HG02970 (cell line): ENCODE measurements around the gene BCCIP.

ENCODE experiments used
- ATAC-seq: cut with Tn5 transposase; IDR thresholded peaks from one replicate; pipeline ENCODE4 v1.9.1; 2021; ENCODE audit warnings: mild to moderate bottlenecking, moderate library complexity, moderate number of reproducible peaks; ENCODE audit not compliant: unreplicated experiment, low FRiP score

Gene BCCIP

DNA sequence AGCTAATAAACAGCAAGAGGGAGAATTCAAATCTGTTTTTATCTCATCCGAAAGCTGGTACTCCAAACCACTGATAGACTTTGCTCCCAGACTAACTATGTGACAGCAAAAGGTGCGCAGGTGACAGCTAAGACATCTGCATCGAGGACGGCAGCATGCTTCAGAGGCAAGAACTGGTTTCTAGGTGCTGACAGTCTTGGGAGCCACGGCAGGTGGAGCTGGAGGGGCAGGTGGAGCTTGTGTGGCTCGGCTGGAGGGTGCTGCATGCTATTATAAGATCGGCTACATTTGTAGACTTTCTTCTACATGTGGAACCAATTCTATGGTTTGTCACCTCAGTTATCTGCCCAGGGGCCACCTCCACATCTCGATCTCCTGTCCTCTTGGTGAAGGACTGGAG, 25.9 kb upstream of the BCCIP start:
- ATAC-seq: no peak

DNA sequence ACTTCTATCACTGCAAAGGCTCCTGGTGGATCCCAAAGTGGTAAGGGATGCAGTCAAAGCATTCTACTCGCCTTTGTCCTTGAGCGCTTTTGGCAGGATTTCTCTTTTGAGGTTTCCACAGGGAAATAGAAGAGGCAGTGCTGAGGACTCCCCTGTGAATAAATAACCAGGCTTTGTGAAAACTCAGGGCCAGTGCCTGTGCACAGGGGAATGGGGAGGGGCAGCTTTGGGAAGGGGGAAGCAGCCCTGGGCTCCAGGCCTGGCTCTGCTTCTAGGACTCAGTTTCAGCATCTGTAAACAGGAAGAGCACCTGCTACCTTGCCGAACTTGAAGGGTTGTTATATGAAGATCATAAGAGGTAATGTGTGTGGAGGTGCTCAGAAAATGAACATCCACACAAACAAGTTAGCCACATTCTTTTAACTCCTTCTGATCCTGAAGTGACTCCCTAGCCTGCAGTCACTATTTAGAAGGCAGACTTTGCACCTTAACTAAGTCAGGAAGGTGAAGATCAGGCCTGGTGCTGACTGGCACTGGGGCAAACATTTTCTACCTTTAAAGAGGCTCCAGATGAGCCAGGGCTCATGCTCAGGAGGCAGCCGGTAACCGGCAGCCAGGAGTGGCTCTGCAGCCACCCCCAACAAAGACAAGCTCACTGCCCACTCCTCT, 25.2 kb upstream of the BCCIP start:
- no peak for ATAC-seq

DNA sequence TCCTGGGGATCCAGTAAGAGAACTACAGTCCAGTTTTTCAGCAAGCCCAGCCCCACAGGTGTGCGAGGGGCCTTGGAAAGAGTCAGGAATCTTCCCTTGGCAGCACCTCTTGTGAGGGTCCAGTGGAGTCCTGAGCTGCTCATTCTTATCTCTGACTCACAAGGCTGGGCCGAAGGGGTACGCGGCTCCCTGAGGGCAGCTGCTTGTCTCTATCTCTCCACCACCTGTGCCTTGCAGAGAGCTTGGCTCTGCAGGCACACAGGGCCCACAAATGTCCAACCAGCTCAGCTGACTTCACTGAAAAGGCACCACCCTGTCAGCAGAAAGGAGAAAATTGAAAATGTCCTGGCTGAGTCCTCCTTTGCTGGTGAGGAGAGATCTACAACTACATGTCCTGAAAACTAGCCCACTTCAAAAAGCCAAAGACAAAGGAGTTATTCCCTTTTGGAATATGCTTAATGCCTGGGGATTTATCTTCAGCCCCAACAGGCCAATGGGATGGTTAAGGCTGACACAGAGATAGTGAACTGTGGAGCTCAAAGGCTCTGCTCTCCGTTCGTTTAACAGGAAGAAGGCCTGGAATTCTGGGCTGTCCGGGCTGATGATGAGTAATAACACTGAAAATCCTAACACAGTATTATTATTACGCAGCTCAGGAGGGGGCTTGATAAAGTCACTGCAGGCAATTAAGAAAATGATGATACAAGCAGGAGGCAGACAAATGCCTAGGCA, 23.7 kb upstream of the BCCIP start:
- no peak for ATAC-seq

DNA sequence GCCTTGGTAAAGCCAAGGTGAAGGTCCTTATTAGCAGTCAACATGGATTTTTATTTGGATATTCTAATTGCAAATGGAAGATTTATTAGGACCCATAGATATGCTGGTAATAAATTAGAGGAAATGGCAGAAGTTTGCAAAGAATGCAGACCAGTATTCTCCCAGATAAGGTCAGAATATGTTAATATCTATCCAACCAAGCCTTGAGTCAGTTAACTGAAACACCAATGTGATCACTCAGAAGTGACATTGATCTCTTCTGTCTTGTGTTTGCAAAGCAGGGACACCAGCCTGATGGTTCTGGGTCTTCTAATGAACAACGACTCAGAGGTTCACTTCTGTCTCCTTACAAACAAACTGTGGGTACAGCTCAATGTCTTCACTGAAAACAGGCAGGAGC, 21.8 kb upstream of the BCCIP start:
- ATAC-seq: no peak

GRCh38 chr10:125802131-125802530, 21.2 kb upstream of the BCCIP start:
- ATAC-seq: no peak

DNA sequence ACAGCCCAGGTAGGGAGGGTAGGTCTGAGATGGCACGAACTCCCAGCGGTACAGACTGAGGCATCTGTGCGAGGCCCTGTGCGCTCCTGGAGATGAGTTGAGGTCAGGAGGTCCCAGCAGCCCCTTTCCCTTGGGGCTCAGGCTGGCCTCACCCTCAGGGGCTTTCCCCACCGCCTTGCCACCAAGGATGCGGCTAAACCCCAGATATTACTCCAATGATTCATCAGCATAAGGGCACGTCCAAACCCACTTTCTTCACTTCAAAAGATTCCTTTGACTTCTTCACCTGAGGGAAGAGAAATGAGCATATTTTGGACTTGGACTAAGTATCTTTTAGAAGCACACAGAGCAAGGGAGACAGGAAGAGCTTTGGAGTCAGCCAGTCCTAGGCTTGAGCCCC, 20.6 kb upstream of the BCCIP start:
- ATAC-seq: no peak

DNA sequence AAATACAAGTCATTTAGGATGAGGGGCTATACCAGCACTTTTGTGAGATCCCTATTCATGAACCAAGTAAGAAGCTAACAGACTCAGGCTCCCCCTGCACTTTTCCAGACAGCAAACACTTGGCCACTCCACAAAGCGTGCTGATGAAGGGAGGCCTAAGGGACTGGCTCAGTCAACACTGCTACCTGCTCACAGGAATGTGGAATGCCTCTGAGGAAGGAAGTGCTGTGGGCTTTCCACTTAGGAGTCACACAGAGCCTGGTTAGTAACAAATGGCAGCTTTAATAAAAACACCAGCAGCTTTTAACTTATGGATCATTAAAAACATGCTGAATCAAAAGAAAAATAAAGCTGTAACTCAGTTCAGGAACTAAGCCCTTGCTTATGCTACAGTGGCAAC, 15.3 kb upstream of the BCCIP start:
- ATAC-seq: no peak

GRCh38 chr10:125811251-125811650, 12.1 kb upstream of the BCCIP start:
- ATAC-seq: no peak

- ATAC-seq: no peak
These were observed 11.1 kb upstream of the BCCIP start for GRCh38 chr10:125812128-125812750.

- no peak for ATAC-seq
These were observed 7.6 kb upstream of the BCCIP start for GRCh38 chr10:125815764-125816163.

DNA sequence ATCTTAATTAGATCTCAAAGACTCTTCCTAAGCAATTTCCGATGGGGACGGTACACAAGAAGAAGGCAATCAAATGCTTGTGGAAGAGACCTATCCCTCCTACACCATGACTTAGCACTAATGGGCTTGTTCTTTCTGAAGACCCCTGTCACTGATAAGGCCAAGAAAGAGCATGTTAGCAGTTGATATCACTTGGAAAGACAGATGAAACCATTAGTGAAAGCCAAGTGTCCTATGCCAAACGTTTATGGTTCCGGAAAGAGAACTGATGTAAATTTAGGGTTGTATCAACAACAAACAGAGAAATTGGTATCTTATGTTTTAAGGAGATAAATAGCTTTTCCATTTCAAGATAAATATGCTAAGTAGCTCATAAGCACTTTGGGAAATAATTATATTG, 6.8 kb upstream of the BCCIP start:
- ATAC-seq: no peak

GRCh38 chr10:125817337-125817946, 5.9 kb upstream of the BCCIP start:
- no peak for ATAC-seq

DNA sequence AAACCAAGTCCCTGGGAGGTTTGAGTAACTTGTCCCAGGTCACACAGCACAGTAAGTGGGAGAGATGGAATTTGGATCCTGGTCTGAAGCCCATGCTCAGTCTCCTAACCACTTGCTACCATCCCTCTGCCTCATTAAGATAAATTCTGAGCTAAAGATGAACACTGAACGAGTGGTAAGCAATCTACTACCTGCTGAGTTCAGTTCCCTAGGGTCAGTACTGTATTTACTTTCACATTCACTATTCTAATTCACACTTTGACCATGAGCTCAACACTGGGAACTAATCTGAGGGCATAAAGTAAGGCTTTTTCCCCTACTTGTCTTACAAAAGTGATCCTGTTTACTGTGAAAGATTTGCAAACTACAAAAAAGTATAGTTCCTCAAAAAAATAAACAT, 2.6 kb upstream of the BCCIP start:
- no peak for ATAC-seq

DNA sequence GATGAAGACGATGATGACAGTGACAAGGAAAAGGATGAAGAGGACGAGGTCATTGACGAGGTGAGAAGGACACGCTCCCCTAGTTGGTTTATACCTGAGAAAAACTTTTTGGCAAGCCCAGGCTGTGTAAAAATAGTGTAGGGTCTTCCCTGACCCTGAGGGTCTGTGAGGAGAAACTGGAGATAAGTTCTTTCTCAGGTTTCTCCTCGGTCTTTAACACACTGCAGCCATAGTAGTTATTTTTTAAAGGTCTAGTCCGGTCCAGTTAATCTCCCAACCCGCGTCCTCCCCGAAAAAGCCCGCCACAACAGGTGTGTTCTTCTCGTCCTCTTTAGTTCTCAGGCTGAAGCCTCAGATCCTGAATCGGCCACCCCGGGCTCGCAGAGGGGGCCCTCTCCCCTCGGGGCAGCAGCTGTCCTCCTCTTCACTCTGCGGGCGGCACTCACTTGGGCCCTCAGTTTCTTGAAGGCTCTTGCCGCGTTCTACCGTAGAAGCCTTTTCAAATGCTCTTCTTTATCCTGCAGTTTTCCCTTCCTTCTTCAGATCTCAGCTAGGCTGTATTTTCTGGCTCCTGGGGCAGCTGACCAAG, 411 bp downstream of the BCCIP start:
- ATAC-seq: peak; percentile 1

DNA sequence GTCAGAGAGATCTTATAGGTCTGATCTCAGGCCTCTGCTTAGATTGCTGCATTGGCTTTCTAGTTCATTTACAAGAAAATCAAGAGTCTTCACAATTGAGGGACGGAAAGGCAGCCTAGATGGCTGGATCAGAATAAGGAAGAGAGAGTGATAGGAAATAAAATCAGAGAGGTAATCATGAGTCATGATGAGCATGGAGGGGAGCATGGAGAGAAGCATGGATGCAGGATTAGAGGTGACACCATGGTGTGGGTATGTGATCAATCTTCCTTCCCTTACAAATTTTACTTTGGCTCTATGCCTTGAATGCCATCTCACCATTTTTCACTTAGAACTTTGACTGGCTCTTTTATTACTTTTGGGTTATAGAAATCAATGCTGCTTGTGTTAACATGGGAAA, 1.4 kb downstream of the BCCIP start:
- no peak for ATAC-seq

- ATAC-seq: no peak
These were observed 3.8 kb downstream of the BCCIP start for GRCh38 chr10:125827133-125827532.

GRCh38 chr10:125828311-125828710, 5.0 kb downstream of the BCCIP start:
- no peak for ATAC-seq

GRCh38 chr10:125836746-125837145, 13.4 kb downstream of the BCCIP start:
- no peak for ATAC-seq

- no peak for ATAC-seq
These were observed 15.6 kb downstream of the BCCIP start for GRCh38 chr10:125838802-125839575.

- ATAC-seq: no peak
These were observed 17.1 kb downstream of the BCCIP start for GRCh38 chr10:125840406-125840805.
